Germinal center (tissue), 1 donor: ENCODE results near the gene TMEM131.

Experiments used
- DNase-seq: peaks from one replicate; pipeline ENCODE4 v3.0.0; 2012; ENCODE audit warnings: mixed read lengths, low spot score

Gene TMEM131

DNA sequence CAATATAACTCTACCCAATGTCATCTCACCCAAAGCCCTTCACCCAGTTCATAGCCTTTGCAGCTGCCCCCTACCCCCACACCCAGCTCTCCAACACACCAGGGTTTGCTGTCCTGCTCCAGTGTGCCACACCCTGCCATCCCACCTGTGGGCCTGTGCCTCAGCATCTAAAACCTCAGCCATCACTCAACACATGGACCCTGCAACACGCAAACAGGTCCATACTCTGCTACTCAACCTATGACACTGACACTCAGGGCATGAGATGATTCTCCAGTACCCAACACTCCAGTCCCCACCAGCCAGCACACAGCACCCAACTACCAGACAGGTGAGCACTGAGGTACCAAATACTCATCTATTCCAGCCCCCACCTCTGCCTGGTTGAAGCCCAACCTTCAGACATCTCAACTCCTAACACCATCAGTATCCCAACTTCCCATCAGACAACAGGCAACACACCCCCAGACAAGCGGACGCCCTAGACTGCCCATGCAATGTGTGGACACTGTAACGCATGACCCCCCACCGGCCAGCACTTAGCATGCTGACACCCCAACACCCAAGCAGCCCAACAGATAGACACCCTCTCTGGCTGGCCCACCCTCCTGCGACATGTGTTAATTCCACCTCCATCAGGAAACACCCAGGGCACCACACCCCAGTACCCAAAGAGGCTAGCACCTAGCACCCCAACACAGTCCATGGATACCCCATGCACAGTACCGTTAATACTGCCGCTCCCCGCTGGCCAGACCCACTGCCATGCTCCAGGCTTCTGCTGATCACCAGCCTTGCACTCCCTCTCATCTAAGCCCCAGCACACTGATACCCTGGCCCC is 257.3 kb downstream of the TMEM131 start:
- DNase-seq: no peak

DNA sequence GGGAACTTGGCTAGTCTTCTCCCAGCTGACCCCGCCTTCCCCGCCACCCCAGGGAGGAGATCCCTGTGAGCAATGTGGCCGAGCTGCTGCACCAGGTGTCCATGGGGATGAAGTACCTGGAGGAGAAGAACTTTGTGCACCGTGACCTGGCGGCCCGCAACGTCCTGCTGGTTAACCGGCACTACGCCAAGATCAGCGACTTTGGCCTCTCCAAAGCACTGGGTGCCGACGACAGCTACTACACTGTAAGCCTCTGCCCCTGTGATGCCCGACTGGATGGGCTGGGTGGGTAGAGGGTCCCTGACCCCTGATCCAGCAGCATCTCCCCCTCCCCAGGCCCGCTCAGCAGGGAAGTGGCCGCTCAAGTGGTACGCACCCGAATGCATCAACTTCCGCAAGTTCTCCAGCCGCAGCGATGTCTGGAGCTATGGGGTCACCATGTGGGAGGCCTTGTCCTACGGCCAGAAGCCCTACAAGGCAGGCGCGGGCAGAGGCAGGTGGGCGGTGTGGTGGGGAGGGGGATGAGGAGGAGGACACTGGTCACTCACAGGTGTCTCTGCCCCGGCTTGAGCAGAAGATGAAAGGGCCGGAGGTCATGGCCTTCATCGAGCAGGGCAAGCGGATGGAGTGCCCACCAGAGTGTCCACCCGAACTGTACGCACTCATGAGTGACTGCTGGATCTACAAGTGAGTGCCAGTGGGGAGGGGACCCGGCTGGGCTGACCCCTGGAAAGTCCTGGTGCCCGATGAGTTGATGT is 258.1 kb downstream of the TMEM131 start:
- DNase-seq: no peak

DNA sequence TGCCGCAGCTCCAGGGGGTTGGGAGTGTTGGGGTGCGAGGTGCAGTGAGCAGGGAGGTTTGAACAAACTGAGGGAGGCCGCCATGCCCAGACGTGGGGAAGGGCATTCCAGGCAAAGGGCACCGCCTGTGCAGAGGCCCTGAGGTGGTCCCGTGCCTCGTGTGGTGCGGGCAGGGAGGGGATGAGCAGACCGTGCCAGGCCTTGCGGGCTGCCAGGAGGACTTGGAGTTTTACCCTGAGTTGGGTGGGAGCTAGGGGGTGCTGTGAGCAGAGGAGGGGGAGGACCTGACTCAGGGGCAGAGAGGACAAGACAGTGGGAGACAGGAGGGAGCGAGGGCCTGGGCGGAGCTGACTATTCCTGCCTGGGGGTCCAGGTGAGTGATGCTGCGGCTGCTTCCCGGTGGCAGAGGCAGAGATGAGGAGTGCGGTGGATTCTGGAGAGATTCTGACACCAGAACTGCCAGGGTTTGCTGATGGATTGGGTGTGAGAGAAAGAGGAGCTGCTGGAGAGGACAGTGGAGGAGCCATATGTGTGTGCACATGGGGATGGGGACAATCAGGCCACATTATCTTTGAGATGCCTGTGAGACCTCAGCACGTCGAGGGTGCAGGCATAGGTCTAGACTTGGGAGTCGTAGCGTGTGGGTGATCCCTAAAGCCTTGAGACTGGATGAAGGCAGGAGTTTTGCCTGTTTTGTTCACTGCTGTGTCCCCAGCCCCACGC is 259.0 kb downstream of the TMEM131 start:
- no peak for DNase-seq

DNA sequence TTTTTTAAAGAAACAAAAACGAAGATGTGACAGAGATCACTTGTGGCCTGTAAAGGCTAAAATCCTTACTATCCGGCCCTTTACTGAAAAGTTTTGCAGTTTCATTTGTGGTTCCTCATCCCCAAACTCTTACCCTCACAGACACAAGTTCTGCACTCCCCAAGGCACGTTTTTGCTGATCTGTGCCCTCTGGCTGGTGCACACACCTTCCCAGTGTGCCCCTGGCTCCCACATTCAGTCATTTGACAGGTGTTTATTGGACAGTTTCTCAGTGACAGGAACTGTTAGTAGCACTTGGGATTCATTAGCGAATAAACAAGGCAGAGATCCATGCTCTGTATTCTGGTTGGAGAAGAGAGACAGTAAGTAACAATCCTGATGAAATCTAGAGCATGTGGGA is 259.6 kb downstream of the TMEM131 start:
- no peak for DNase-seq

DNA sequence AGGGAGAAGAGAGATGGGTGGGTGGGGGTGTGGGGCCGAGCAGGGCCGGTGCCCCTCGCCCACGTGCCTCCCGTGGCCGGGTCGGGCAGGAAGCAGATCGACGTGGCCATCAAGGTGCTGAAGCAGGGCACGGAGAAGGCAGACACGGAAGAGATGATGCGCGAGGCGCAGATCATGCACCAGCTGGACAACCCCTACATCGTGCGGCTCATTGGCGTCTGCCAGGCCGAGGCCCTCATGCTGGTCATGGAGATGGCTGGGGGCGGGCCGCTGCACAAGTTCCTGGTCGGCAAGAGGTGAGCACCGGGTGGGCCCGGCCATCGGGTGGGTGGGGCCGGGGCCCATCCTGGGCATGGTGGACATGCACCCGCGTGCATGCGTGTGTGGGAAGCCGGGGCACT is 260.6 kb downstream of the TMEM131 start:
- DNase-seq: no peak

DNA sequence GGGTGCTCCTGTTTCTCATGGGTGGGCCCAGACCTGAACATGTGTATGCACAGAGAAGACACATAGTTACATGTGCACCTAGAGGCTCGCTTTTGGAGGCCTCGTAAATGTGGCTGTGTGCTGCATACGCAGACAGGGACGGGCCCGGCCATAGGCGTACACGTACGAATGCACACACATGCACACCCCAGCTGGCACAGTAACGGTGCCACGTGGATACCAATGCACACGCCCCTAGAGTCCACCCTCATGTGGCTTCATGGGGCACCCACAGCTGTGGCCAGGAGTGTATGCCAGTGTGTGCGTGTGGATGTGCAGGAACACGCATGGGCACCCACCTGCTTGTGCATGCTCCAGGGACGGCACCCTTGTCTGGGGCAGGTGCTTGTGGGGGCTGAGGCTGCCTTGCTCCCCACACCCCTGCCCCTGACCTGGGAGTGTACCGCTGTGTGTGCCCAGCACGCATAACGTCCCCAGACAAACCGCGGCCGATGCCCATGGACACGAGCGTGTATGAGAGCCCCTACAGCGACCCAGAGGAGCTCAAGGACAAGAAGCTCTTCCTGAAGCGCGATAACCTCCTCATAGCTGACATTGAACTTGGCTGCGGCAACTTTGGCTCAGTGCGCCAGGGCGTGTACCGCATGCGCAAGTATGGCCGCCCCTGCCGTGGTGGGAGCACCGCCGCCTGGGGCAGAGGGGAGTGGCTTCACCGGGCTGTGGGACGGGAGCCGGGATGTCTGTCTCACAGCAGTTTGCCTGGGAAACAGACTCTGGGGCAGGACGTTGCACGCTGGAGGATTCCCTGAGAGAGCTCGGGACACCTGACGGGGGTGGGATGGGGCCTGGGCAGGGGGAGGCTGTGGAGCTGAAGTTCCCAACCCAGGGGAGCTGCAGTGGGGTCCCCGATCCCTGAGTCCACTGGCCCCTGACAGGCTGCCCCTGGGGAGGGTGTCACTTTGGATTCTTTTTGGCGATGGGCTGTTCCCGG is 261.4 kb downstream of the TMEM131 start:
- no peak for DNase-seq

DNA sequence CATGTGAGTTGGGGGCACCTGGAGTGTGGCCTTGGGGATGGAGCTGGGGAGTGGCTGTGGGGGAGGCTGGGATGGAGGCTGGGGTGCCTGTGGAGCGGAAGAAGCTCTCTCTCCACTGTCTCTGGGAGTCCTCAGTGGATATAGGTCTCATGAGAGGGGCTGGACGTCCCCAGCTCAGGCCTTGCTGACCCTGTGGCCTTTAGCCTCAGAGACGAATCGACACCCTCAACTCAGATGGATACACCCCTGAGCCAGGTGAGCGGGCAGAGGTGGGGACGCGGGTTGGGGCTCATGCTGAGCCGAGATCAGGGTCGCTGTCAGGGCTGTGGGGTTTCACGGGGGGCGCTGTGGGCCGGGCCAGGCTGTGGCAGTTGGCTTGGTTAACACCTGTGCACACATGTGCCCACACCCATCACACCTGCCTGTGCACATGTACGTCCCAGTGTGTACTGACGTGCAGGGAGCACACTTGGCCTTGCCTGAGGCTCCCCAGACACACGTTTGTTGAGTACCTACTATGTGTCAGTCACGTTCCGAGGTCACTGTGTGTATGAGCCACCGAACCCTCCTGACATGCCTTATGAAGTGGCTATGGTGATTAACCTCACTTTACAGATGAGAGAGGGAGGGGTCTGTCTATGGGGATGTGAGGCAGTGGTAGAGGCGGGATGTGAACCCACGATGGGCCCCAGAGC is 262.3 kb downstream of the TMEM131 start:
- no peak for DNase-seq

DNA sequence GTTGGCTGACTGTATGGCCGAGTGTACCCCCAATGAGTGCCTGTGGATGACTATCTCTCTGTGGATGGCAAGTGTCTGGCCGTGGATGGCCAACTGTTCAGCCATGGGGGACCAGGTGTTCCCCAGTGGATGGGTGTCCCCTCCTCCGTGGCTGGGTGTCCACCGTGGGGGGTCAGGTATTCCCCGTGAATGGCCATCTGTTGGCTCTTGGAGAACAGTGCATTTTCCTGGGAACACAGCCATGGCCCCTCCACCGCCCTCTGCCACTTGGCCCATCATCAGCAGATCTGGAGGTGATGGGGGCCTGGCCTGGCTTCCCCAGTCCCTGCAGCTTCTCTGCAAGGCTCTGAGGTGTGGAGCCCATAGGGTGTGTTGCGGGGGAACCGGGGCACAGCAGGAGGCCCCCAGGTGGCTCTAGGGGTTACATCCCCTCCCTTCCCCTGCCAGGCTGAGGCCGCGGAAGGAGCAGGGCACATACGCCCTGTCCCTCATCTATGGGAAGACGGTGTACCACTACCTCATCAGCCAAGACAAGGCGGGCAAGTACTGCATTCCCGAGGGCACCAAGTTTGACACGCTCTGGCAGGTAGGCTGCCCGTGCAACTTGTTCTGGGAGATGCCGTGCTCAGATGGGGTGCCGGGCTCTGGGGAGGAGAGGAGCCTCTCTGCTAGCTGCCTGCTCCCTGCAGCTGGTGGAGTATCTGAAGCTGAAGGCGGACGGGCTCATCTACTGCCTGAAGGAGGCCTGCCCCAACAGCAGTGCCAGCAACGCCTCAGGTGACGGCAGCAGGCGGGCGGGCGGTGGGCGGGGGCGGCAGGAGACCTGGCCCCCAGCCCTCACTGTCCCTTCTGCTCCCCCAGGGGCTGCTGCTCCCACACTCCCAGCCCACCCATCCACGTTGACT is 263.1 kb downstream of the TMEM131 start:
- DNase-seq: no peak

DNA sequence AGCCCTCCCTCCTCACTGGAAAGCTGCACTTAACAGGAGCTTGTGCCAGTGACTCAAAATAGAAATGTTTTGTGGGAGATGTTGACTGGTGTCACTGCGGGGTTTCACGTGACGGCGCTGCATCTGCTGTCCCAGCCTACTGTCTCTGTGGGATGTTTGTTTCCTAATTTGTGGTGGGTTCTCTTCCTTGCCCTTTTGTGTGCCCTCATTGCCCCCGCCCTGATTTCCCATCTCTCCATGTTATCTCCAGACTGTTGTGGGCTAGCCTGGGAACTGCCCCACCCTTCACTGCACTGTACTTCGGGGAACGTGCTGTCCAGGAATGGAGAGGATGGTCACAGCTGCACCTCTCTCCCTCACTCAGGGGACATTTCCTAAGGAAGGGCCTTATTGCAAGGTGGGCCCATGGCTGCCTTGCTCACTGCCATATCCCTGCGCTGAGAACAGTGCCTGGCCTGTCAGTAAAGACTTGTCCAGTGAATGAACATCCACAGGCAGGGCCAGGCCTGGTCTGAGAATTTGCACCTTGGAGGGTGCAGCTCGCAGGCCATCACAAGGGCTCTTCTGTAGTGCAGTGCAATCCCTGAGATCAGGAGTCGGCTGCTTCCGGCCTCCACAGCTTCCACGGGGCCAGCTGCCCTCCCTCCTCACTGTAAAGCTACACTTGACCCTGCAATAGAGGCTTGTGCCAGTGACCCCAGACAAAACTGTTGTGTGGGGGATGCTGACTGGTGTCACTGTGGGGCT is 264.3 kb downstream of the TMEM131 start:
- no peak for DNase-seq

DNA sequence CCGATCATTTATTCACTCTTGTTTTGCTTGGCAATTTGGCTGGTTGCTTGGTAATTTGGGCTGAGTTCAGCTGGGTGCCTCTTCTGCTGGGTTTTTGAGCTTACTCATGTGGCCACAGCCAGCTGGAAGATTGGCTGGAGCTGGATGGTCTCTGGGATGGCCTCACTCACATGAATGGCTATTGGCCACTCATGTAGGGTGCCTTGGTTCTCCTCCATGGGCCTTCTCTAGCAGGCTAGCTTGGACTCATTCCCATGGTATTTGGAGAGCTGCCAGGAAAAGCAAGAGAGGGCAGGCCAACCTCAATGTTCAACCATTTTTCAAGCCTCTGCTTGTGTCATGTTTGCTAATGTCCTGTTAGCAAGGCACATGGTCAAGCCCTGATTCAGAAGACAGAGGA is 265.5 kb downstream of the TMEM131 start:
- DNase-seq: no peak

DNA sequence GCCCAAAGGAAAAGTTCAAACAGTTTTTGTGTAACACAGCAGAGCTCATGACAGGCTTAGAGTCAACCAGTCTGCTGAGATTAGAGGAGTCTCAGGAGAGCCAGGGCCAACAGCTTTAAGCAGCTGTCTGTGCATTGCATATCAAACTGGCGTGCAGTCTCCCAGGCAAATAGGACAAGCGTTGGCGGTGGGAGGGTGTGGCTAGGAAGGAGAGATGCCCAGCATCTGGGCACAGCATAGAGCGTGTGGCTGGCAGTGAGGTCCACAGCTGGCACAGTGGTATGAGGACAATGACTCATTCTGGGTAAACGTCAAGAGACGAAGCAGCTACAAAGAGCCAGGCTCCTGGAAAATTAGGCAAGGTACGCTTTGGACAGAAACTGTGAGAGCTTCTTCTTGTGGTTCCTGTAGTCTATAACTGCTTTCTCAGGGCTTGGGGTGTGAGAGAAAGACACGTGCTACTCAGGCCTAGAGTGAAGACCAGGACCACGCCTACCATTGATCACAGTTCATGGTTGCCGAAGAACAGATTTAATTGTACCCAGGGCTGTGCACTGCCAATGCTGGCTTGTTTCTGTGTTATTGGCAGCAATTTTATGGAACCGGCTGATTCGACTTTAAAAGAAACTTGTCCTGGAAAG is 267.5 kb downstream of the TMEM131 start:
- no peak for DNase-seq

DNA sequence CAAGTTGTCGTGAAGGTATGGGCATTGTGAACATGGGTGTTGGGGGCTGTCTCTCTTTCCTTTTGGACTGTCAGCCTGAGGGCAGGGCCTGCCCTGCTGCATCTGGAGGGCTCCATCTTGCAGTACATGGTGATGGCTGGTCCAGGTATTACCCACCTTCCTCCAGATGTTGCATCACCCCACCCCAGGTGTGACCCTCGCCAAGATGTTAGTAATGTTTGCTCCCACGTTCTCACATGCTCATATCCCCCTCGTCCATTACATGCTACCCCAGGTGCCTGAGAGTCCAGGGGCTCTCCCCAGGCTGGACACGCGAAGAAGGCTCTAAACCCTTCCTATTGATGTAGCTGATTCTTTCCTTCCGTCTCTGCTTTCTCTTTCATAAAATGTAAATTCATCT is 268.5 kb downstream of the TMEM131 start:
- no peak for DNase-seq

DNA sequence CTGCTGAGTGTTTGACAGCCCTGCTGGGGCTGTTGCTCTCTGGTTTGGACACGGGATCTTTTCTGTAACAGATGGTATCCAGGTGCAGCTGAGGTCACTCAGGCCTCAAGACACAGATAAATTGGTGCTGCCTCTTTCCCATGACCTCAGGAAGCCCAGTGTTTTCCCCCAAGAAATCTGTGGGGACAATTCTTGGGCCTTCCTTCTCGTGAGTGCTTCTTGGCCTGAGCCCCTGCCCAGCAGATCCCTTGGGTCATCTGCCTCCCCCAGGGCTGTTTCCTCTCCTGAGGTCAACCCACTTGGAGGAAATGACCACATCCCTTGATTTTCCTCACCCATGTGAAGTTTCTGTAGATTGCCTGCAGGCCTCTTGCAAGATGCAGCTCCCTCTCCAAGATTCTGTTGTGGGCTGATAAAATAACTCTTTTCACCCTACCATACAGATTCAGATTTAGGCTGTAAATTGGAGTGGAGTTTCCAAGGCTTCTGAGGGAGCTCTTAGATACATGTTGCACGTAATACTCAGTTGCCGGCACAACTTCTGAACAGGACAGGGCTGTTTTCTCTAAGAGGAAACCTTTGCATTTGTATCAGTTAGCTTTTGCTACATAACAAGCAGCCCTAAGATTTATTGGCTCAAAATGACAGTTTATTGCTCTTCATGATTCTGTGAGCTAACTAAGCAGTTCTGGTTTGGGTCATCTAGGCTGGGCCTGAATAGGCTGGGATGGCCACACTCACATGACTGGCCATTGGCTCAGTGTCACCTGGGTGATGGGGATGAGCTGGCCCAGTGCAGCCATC is 269.3 kb downstream of the TMEM131 start:
- no peak for DNase-seq

DNA sequence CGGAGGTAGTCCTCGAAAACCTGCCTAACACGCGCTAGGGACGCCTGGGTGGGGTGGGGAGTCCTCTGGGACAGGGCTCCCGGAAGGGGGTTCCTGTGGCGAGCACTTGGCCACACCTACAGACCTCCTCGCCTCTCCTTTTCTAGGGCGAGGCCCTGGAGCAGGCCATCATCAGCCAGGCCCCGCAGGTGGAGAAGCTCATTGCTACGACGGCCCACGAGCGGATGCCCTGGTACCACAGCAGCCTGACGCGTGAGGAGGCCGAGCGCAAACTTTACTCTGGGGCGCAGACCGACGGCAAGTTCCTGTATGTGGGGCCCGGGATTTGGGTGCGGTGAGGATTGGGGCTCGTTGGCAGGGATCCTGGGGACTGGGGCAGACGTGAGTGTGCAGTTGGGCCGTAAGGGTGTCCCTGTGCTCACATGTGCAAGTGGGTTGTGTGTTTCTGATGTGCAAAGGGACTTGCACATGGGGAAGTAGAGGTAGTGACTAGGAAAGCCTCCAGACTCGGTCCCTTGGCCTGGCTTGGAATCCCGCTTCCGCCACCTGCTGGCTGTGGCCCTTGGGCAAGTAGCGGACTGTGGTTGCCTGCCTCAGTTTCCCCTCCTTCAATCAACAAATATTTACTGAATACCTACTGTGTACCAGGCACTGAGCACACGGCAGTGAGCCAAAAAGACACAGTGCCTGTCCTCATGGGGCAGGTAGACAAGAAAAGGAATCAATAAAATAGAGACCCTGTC is 270.6 kb downstream of the TMEM131 start:
- DNase-seq: no peak

DNA sequence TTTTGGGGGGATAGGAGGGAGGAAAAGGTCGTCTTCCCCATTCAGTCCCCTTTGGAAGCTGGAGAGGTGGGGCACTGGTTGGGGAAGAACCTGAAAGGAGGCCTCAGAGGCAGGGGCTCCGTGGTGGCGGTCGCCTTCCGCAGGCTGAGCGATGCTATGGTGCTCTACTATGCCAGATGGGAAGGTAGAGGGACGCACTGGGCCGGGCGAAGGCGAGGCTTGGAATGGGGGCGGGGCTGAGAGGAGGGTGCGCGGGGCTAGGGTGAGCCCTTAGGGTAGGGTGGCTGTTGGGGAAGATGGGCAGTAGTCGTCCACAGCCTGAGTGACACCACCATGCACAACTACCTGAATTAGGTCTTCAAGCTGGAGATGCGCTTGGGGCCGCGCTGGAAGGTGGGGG is 271.2 kb downstream of the TMEM131 start:
- no peak for DNase-seq

DNA sequence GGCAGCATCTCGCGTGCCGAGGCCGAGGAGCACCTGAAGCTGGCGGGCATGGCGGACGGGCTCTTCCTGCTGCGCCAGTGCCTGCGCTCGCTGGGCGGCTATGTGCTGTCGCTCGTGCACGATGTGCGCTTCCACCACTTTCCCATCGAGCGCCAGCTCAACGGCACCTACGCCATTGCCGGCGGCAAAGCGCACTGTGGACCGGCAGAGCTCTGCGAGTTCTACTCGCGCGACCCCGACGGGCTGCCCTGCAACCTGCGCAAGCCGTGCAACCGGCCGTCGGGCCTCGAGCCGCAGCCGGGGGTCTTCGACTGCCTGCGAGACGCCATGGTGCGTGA is 271.7 kb downstream of the TMEM131 start:
- DNase-seq: no peak
